Loucy (cell line): ENCODE measurements around the gene COX19.

Experiments
- EZH2phosphoT487 ChIP-seq: fragments of 200-600 bp; IDR thresholded peaks from 2 replicates; pipeline ENCODE4 v1.6.1; 2018; ENCODE audit warnings: antibody characterized with exemption, mild to moderate bottlenecking, moderate library complexity, borderline replicate concordance
- TF ChIP-seq, protein P1 (sequence below): fragments of 200-600 bp; sonication (generic); conservative IDR thresholded peaks from 2 replicates; pipeline ENCODE4 v1.5.1; 2014; ENCODE audit warnings: mild to moderate bottlenecking, antibody characterized with exemption, low read length

DNA sequence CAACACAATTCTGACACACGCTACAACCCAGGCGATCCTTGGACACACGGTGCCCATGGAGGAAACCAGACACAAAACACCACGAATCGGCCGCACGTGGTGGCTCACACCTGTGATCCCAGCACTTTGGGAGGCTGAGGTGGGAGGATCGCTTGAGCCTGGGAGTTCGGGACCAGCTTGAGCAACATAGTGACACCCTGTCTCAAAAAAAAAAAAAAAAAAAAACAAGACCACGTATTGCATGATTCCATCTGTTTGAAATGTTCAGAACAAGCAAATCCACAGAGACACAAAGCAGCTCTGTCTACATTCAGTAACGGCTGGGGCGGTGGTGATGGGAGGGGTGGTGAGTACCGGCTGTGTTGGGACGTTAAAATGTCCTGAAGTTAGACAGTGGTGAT lies 46.0 kb downstream of the COX19 start:
- TF ChIP-seq, protein P1, sequence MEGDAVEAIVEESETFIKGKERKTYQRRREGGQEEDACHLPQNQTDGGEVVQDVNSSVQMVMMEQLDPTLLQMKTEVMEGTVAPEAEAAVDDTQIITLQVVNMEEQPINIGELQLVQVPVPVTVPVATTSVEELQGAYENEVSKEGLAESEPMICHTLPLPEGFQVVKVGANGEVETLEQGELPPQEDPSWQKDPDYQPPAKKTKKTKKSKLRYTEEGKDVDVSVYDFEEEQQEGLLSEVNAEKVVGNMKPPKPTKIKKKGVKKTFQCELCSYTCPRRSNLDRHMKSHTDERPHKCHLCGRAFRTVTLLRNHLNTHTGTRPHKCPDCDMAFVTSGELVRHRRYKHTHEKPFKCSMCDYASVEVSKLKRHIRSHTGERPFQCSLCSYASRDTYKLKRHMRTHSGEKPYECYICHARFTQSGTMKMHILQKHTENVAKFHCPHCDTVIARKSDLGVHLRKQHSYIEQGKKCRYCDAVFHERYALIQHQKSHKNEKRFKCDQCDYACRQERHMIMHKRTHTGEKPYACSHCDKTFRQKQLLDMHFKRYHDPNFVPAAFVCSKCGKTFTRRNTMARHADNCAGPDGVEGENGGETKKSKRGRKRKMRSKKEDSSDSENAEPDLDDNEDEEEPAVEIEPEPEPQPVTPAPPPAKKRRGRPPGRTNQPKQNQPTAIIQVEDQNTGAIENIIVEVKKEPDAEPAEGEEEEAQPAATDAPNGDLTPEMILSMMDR: no peak
- no peak for TF ChIP-seq EZH2phosphoT487
